Measurements from ENCODE around the gene MBOAT1. TPM values are rescaled to one million over a fixed set of nuclear protein-coding genes. Genes with fewer than 3 reads are reported as not detected.

MBOAT1 gene
- total and polyA plus RNA-seq, 8 donors, result 14.8 to 22.2 (median 19.0) TPM

GRCh38 chr6:20173833-20174792 lies 38.2 kb downstream of the MBOAT1 start:
- Histone ChIP-seq H3K9me3 (no peaks in the 10 kb centered on the region), H3K27me3 (no peaks in the 10 kb centered on the region), H3K4me1 (peaks cover 0 to 40% of the 10 kb centered on the region in 2 donors), H3K27ac (peak overlapping the region; percentile 1 to 87), H3K36me3 (no peaks in the 10 kb centered on the region), H3K4me3 (no peak overlapping the region)
- no peak for DNase-seq
- ATAC-seq, result peak; percentile 48
- intact Hi-C loops (cut with DNase I), result no loop called here
- TF ChIP-seq, protein P1, sequence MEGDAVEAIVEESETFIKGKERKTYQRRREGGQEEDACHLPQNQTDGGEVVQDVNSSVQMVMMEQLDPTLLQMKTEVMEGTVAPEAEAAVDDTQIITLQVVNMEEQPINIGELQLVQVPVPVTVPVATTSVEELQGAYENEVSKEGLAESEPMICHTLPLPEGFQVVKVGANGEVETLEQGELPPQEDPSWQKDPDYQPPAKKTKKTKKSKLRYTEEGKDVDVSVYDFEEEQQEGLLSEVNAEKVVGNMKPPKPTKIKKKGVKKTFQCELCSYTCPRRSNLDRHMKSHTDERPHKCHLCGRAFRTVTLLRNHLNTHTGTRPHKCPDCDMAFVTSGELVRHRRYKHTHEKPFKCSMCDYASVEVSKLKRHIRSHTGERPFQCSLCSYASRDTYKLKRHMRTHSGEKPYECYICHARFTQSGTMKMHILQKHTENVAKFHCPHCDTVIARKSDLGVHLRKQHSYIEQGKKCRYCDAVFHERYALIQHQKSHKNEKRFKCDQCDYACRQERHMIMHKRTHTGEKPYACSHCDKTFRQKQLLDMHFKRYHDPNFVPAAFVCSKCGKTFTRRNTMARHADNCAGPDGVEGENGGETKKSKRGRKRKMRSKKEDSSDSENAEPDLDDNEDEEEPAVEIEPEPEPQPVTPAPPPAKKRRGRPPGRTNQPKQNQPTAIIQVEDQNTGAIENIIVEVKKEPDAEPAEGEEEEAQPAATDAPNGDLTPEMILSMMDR (IDR thresholded peaks at IDR 0.05), result no peak

- Histone ChIP-seq H3K27me3 (no peaks in the 10 kb centered on the region), H3K36me3 (no peaks in the 10 kb centered on the region), H3K9me3 (no peaks in the 10 kb centered on the region), H3K27ac (peak overlapping the region in 1 of 2 donors; percentile 87), H3K4me3 (no peak overlapping the region), H3K4me1 (peaks cover 0 to 49% of the 10 kb centered on the region in 2 donors)
- DNase-seq (no peak), ATAC-seq (no peak)
- TF ChIP-seq, protein P1 (IDR thresholded peaks at IDR 0.05), result no peak
- intact Hi-C loops (cut with DNase I), result no loop called here
These were observed 39.3 kb downstream of the MBOAT1 start for GRCh38 chr6:20172842-20173456.

DNA sequence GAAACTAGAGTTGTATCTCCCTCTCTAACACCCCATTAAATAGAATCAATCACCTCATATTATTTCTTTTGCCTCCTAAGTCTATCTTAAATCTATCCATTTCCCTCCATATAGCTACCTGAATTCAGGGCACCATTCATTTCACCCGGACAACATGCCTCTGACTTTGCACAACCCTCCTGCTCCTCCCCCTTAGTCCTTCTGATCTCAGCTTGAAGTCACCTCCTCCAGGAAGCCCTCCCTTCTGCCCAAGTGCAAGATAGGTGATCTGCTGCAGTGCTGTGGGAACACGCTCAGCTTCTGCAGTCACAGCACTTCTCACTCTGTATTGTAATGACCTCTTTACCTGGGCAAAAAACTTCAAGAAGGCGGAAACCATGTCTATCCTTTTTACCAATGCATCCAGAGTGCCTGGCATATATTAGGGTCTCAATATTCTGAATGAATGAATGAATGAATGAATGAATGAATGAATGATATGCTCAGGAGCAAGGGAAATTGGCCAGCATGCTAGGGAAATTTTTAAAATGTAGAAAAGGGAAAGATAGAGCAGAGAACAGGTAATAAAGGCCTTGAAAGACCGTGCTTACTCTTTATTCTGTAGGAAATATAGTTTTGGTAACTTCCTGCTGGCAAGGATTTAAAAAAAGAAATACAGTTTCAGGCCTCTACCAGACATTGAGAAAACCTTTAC lies 41.7 kb downstream of the MBOAT1 start:
- intact Hi-C loops (cut with DNase I), result no loop called here
- Histone ChIP-seq H3K9me3 (no peaks in the 10 kb centered on the region), H3K4me1 (peaks cover 0 to 47% of the 10 kb centered on the region in 2 donors), H3K36me3 (no peaks in the 10 kb centered on the region), H3K27ac (no peak overlapping the region), H3K4me3 (no peak overlapping the region), H3K27me3 (no peaks in the 10 kb centered on the region)
- ATAC-seq (no peak), DNase-seq (no peak)
- TF ChIP-seq, protein P1 (IDR thresholded peaks at IDR 0.05), result no peak

DNA sequence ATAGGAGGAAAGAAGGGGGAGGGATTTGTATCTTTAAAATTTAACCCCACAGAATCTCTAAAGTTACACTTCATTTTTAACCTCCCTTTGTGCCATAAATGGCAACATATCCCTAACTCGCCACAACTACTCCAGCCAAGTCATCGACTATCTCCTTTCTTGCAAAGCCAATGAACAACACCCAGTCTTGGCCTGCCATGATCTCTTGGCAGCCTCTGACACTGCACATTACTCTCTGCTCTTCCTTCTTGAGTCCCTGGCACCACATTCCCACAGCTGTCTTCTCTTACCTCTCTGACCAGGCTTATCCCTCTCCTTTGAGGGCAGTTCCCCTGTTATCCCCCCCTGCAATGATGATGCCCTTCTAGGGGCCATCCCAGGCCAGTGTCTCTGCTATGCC lies 42.5 kb downstream of the MBOAT1 start:
- ATAC-seq (no peak), DNase-seq (no peak)
- no peaks in the 10 kb centered on the region for H3K27me3 ChIP-seq
- no peaks in the 10 kb centered on the region for H3K9me3 ChIP-seq
- H3K4me1 ChIP-seq, result peaks cover 0 to 45% of the 10 kb centered on the region in 2 donors
- H3K4me3 ChIP-seq, result no peak overlapping the region
- peak overlapping the region in 1 of 2 donors; percentile 80 for H3K27ac ChIP-seq
- no peaks in the 10 kb centered on the region for H3K36me3 ChIP-seq
- intact Hi-C loops (cut with DNase I), result no loop called here
- TF ChIP-seq, protein P1 (IDR thresholded peaks at IDR 0.05), result no peak

Data from left lung (tissue), 10 donors.